T-helper 2 cell (primary cell): ENCODE measurements around the gene RPS6KA4.
A peak's percentile ranks its signal among the peaks of the same experiment; 100 is the strongest.

Experiments used
- DNase-seq, 5 experiments: peaks; one replicate each; pipeline versions ENCODE4 v3.0.0 to v3.0.0-alpha.2; 2012 to 2022

The RPS6KA4 gene

DNA sequence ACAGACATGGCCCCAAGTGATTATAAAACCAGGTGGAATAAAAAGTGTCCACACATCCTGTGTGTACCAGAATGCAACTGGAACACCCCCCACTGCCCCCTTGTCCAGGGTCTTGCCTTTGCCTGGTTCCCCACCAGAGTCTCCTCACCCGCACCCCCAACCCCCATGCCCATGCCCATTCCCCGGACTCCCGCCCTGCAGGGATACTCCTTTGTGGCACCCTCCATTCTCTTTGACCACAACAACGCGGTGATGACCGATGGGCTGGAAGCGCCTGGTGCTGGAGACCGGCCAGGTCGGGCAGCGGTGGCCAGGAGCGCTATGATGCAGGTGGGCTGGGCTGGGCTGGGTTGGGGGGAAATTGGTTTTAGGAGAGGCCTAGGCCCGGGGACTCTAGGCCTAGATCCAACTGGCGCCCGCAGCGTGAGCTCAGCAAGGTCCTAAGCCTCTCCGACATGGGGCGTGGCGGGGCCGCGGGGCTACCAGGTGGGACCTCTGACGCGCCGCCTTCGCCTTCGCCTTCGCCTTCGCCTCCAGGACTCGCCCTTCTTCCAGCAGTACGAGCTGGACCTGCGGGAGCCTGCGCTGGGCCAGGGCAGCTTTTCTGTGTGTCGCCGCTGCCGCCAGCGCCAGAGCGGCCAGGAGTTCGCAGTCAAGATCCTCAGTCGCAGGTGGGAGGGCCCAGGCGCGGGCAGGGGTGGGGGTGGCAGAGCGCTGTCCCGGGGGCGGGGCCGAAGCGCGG lies 9.1 kb downstream of the RPS6KA4 start:
- no peak for DNase-seq

DNA sequence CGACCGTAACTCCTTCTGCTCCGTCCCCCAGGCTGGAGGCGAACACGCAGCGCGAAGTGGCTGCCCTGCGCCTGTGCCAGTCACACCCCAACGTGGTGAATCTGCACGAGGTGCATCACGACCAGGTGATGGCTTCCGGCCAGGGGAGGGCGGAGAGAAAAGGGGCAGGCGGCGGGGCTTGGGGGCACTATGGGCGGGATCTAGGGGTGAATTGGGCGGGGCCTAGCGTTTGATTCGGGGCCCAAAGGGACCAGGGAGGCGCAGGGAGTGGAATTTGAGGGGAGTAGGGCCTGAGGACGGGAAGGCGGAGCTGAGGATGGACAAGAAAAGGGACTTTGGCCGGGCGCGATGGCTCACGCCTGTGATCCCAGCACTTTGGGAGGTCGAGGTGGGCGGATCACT lies 9.7 kb downstream of the RPS6KA4 start:
- no peak for DNase-seq

DNA sequence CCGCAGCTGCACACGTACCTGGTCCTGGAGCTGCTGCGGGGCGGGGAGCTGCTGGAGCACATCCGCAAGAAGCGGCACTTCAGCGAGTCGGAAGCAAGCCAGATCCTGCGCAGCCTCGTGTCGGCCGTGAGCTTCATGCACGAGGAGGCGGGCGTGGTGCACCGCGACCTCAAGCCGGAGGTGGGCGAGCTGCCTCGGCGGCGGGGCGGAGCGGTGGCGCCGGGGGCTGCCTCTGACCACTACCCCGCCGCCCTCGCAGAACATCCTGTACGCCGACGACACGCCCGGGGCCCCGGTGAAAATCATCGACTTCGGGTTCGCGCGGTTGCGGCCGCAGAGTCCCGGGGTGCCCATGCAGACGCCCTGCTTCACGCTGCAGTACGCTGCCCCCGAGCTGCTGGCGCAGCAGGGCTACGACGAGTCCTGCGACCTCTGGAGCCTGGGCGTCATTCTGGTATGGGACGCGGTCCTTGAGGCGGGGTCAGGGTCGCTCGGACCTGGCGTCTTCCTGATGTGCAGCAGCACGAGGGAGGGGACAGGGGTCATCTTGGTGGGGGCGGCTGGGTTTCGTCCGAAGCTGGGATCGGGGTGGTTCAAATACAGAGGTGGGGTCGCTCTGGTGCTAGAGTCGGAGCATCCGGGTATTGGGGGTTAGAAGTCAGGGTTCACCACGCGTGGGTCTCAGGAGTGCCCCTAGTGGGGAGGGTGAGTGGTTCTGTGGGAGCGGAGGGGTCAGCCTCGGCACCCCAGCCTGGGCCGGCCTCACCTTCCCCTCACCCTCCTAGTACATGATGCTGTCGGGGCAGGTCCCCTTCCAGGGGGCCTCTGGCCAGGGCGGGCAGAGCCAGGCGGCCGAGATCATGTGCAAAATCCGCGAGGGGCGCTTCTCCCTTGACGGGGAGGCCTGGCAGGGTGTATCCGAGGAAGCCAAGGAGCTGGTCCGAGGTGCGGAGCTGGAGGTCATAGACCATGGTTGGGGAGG lies 10.8 kb downstream of the RPS6KA4 start:
- DNase-seq, result no peak

DNA sequence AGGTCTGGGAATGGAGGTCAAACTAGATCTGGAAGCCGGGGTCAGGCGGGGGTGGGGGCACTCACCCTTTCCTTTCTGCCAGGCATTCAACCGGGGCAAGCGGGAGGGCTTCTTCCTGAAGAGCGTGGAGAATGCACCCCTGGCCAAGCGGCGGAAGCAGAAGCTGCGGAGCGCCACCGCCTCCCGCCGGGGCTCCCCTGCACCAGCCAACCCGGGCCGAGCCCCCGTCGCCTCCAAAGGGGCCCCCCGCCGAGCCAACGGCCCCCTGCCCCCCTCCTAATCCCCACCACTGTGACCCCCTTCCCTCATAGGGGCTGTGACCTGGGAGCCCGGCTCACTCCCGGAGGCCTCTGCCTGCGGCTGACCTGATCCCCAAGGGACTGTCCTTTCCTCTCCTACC lies 12.2 kb downstream of the RPS6KA4 start:
- no peak for DNase-seq

DNA sequence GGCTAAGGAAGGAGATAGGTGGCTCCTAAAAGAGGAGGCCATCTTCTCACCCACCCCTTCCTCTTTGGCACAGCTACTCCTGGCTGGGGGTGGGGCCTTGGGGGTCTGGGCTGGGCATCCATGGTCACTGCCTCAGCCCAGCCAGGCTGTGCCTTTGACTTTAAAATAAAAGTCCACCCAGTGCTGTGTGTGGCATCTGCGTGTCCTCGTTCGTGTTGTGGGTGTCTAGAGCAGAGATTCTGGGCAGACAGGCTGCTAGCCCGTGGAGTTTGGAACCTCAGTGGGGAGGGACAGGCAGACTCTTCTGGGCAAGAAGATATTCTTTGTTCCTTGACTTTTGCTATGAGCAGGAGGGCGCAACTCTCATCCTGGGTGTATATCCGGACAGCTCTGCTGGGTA lies 13.1 kb downstream of the RPS6KA4 start:
- no peak for DNase-seq

DNA sequence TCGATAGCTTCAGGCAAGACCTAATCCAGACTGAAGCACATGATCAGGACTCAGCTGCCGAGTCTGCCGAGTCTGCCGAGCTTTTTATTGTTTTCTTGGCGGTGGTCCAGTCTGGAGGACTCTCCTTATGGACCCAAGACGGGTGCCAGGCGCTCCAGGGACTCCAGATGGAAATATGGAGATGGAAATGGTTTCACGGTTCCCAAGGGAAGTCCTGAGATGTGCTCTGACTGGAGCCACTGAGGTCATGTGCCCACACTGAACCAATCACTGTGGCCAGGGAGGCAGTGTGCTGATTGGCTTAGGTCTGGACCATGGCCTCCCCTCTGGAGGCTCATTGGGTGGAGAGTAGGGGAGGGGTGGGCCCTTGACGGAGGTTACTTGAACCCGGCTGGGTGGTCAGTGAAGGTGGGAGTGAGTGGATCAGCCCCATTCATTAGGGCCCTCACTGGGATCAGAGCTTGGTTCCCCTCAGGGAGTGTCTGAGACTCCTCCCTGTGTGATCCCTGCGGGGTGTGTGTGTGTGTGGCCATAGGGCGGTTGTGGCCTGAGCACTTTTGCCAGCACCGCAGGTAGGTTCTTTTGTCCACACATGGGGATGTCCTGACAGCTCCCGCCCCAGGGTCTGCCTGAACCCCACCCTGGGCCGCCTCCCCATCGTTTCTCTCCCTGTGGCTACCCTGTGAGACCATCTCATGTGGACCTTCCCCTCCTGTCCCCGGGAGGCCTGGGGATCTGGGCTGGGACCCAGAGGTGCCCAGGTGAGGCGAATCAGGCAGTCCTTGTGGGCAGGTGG lies 14.0 kb downstream of the RPS6KA4 start:
- no peak for DNase-seq

DNA sequence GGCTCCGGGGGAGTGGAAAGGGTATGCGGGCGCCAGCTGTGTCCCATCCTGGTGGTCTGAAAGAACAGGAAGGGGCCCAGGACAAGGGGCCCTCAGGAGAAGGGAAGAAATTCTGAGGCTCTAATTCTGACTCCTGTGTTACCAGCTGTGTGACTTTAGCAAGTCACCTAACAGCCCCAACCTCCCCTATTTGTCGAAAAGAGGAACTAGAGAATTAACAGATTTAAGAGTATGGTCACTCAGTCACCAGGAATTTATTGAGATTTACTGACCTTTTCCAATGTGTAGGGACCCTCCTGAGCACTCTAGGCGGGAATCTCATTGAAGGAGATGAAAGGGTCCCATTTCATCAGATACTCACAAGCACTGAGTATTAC lies 14.6 kb downstream of the RPS6KA4 start:
- no peak for DNase-seq

DNA sequence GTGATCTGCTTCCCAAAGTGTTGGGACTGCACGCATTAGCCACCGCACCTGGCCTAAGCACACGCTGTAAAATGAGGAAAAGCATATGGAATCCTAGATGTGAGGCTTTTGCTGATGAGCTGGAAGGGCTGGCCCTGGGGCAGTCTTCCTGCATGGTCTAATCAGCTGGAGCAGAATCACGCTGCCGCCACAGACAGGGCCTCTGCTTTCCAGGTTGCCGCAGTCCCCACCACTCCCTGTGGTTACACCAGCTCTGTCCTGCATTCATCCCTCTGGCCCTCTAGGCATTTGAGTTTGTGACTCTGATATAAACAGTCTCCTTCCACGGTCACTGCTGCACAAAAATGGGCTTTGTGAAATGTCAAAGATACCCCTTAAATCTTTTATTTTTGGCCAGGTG lies 17.1 kb downstream of the RPS6KA4 start:
- no peak for DNase-seq

DNA sequence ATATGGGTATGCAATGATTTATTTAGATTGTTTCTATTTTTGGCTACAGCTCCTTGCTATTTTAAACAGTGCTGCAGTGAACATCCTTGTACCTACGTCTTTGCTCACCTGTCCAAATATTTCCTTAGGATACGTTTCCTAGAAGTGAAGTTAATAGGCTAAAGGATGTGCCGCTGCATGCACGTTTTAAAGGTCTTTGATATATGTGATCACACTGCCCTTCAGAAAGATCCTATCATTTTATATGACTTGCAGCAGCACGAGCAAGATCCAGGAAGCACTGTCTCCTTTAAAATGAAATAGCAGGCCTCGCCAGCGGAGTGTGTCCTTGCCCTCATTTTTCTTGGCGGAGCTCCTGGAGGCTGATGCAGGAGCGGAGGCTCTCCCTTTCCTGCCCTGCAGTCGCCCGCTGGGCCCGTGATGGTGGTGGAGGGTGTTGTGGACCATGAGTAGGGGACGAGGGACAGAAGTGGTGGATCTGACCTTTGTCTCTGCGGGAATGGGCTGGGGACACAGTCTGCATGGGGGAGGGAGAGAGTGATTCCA lies 19.4 kb downstream of the RPS6KA4 start:
- no peak for DNase-seq

DNA sequence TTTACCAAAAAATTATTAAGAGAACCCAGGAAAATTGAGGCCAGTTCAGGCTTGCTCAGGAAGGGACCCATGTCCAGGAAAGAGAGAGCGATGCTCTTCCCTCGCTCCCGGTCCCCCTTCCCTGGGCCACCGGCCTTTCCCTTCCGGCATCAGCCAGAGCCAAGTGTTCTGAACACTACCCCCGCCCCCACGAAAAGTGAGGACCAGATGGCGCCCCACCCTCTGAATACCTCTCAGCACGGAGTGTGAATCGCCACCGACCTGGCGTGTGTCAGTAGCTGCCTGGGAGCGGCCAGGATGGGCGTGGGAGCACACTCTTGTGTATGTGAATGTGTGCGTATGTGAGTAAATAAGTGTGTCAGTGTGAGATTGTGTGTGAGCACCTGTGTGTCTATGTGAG lies 20.2 kb downstream of the RPS6KA4 start:
- no peak for DNase-seq

DNA sequence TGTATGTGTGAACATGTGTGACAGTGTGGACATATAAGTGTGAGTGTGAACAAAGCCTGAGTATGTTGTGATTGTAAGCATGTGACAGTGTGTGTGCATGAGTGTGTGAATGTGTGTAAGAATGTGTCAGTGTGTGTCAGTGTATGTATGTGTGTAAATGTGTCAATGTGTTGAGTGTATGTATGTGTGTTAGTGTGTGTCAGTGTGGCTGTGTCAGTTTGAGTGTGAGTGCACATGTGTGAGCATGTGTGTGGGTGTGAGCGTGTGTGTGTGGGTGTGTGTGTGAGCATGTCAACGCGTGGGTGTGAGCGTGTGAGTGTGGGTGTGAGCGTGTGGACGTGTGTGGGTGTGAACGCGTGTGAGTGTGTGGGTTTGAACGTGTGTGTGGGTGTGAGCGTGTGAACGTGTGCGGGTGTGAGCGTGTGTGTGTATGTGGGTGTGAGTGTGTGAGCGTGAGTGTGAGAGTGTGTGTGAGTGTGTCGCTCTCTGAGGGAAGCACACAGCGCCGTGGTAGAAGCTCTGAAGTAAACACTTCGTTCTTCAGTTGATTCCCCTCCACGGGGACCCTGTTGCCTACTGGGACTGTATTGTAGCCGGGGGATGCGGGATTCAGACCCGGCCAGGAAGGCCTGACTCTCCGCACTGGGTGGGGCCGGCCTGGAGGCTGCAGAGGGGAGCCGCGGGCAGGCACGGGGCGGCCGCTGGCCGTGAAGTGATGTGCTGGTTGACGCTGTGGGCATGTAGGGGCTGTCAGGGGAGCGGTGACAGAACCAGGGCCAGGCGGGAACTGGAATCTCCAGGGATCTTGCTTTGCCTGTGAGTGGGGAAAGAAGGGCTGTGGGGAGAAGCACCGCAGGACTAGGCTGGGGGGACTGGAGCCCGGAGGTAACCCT lies 21.1 kb downstream of the RPS6KA4 start:
- no peak for DNase-seq

DNA sequence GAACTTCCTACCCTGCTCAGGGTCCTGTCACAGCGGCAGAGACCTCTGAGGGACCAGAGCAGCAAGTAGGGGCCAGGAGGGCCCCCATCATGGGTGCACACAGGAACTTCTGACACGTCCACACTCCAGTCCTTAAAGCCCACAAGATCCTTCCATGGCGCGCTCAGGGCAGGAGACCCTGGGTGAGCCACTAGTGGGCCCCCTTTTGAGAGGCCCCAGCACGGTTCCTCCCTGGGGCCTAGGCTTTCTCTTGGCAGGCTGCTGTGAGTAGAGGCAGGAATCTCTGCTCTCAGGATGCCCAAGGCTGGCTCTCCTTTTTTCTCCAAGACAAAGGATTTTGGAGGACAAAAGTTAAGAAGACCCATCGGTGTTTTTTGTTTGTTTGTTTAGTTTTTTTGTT lies 22.4 kb downstream of the RPS6KA4 start:
- no peak for DNase-seq

DNA sequence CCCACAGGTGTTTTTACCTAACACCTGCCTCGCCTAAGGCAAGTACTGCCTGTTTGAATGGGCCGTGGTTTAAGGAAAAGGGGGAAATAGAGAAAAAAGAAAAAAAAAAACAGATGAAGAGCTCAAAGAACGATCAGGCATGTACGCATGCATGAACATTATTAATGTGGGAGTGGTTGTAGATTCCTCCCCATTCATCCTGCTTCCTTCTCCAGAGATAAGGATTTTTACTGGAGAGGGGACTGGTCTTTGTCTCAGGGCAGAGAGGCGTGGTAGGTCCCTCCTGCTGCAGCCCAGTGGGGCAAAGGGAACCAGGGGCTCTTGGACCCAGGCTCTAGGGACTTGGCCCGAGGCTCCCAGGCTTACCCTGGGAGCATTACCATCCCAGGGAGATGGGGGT lies 23.1 kb downstream of the RPS6KA4 start:
- DNase-seq, result no peak

DNA sequence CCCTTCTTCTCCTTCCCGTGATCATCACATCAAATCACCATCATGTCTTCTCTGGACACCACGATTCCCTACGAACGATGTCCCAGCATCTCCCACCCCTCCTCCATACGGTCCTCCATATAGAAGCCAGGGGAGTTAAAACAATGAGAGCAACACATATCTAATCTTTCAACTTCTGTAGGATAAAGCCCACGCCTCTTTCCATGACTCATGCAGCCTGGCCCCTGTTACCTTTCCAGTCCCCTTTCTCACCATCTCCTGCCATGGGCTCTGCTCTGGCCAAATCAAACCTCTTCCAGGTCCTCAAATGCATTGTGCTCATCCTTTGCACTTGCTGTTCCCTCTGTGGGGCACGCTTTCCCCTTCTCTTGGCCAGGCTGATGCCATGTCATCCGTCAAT lies 23.6 kb downstream of the RPS6KA4 start:
- DNase-seq, result no peak

DNA sequence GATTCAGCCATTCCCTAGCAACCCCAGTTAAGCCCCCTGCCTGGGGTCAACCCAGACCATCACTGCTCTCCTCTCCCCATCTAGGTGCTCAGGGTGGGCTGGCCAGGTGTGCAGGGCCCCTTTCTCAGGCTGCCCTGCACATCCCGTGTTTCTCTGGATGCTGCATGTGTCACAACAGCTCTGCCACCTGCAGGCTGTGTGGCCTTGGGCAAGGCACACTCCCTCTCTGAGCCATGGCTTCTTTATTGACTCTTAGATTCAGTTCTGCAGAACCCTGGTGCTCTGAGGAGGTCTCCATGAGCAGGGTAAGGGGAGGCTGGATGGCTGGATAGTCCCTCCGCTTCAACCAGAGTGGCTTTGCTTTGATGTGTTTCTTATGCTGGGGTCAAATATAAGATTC lies 24.6 kb downstream of the RPS6KA4 start:
- DNase-seq, result no peak

DNA sequence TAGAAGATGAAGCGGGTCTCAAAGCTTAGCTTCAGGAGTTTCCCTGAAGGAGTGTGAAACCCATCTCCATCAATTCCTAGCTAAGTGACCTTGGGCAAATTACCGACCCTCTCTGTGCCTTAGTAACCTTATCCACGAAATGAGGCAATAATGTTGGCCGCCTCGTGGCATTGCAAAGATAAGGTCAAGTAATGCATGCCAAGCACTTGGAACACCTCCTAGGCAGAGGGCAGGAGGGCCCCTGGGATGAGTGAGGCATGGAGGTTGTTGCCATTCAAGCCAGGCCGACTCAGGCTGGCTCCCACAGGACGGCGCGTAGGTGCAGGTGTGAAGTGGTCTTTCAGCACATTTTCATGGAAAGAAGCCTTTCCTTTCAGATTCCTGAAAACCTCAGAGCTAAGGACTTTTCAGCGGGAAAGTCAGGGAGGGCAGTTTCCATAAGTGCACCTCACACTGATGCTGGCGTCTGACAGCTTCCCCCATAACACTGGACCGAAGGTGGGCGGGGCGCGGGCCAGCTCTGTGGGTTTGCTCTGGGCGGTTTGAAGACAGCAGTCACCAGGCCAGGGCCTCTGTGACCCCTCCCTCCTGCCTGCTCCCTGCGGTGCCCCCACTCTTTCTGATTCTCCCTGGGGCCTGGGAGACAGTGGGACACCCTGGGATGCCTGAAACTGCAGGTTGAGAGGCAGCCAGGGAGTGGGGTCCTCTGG lies 25.2 kb downstream of the RPS6KA4 start:
- DNase-seq, result no peak

DNA sequence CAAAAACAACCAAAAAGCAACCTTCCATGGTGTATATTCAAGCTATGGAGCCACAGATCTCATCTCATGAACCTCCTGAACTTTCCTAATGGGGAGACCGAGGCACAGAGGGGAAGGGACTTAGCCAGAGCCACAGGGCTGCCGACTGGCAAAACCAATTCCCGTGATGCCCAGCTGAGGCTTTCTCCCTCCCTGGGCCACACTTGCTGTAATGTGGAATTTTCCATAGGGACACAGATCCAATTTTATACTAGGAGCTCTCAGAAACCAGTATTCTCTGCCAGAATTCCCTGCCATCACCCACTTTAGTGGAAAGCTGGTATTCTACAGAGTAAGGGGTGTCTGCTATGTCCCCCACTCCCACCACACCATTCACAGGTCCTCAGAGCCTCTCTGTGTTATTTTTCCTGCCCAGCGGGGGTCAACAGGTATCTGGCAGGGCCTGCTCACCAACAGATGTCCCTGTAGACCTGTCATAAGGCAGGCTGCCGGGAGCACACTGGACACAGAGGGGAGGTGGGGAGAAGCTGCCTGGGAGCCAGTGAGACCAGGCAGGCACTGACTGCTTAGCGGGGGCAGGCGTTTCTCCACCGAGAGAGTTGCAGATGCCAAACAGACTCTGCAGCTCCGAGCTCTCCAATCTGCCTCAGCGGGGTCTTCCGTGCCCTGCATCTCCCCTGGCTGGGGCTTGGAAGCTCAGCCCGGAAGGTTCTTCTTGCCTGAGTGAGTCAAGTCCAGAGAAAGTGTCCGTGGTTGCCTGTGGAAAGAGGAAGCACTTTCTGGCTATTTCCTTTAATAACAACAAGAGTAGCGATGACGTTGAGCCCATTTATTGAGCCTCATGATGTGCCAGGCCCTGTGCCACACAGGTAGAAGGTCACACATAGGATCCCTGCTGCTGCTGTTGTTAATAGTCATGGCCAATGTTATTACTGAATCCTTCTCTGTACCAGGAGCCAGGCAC lies 26.3 kb downstream of the RPS6KA4 start:
- DNase-seq, result no peak

DNA sequence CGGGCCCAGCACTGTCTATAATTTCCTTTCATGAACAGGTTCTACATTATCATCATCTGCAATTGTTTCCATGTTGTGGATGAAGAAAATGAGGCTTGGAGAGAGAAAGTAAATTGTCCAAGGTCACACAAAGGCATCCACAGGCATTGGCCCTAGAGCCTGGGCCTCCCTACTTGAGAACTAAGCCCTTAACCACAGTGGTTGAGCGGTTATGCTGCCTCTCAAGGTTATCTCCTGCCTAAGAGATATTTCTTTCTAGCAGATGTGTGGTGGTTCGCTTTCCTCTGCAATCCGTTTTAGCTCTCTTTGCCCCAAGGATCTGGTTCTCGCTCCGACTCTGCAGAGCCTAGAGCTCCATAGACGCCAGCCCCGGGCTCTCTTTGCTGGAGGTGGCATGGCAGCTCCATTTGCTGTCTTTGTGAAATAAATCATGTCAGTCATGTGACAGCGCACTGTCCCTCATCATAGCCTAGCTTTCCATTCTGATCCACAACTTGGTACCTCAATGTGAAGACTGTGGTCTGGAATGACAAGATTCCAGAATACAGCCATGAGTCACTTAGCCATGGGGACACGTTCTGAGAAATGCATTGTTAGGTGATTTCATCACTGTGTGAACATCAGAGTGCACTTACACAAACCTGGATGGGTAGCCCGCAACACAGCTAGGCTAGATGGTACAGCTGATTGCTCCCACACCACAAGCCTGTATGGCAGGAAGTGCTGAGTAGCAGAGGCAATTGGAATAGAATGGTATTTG lies 27.2 kb downstream of the RPS6KA4 start:
- peak in 1 of 5 experiments; percentile 88 for DNase-seq

DNA sequence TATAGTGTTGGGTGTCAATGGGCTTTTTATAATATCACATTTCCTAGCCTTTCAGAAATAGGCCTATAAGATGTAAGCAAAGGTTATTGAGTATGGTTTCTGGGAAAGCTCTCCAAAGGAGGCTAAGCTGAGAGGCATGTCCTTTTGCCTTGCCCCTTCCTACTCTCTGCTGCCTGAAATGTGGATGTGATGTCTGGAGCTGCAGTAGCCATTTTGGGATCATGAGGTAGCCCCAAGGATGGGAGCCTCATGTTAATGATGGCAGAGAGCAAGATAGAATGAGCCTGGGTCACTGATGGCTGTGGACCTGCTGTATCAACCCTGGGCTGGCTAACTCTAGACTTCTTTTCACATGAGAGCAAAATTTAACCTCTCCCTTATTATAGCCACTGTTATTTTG lies 29.0 kb downstream of the RPS6KA4 start:
- DNase-seq, result no peak
